Activated naive CD8-positive, alpha-beta T cell treated with anti-CD3 and anti-CD28 coated beads, Interleukin-2, amount 10 ng/mL, durations not matched to agents 7 days and 5 days (primary cell): Measurements from ENCODE around the gene KPTN. TPM values are rescaled to one million over a fixed set of nuclear protein-coding genes. Genes with fewer than 3 reads are reported as not detected.
"Not testable (repeated sequence)": the region's sequence is repeated elsewhere in the genome, so short reads cannot be mapped to it uniquely, and the experiment has no call there.

Source experiments
- ATAC-seq: fragments of 150-1000 bp; cut with Tn5 transposase; one replicate; pipeline ENCODE4 v1.10.0; 2021; ENCODE audit warnings: low read depth, moderate library complexity
- POLR2A ChIA-PET: fragments of 350-600 bp; sonication (Branson Sonifier 250); formaldehyde crosslinking; loops from one replicate; lab custom pipeline; 2021; ENCODE audit warnings: antibody characterized with exemption; lab: Charles Lee
- DNase-seq: peaks from one replicate; pipeline ENCODE4 v3.0.0; 2021
- H3K27ac Mint-ChIP-seq: one replicate; pipeline ENCODE4 v1.8.0; 2022; ENCODE audit warnings: mild to moderate bottlenecking, mixed read lengths
- H3K27me3 Mint-ChIP-seq: one replicate; pipeline ENCODE4 v1.8.0; 2022; ENCODE audit warnings: mild to moderate bottlenecking, moderate library complexity, mixed read lengths
- H3K36me3 Mint-ChIP-seq: one replicate; pipeline ENCODE4 v1.8.0; 2021; ENCODE audit warnings: mild to moderate bottlenecking, mixed read lengths
- H3K4me1 Mint-ChIP-seq: one replicate; pipeline ENCODE4 v1.8.0; 2021; ENCODE audit warnings: mixed read lengths
- H3K4me3 Mint-ChIP-seq: one replicate; pipeline ENCODE4 v1.8.0; 2022; ENCODE audit warnings: mild to moderate bottlenecking, moderate library complexity, mixed read lengths
- H3K9me3 Mint-ChIP-seq: one replicate; pipeline ENCODE4 v1.8.0; 2021; ENCODE audit warnings: mixed read lengths
- total RNA-seq, 2 experiments: library from RNA; stranded (reverse); gene quantifications; one replicate each; pipeline ENCODE4 v1.2.3, GENCODE V29; 2021

Gene KPTN
- total RNA-seq, 2 experiments from 2014 or later, result 8.0 to 8.6 TPM

- no peaks in the 10 kb centered on the region for H3K27me3 Mint-ChIP-seq
- no peak overlapping the region for H3K4me3 Mint-ChIP-seq
- no peaks in the 10 kb centered on the region for H3K9me3 Mint-ChIP-seq
- ATAC-seq, result no peak
- H3K4me1 Mint-ChIP-seq, result peaks cover 7% of the 10 kb centered on the region
- no peak for DNase-seq
- POLR2A ChIA-PET, result interaction anchor here (2.1 kb wide), 1 partner anchor 10 kb away, joined by 7 read pairs; the partner anchor contains the start of gene KPTN
- H3K36me3 Mint-ChIP-seq, result peaks cover 8% of the 10 kb centered on the region
- peak overlapping the region; percentile 47 for H3K27ac Mint-ChIP-seq
Observed at GRCh38 chr19:47493378-47494210, 9.6 kb upstream of the KPTN start.

- DNase-seq (no peak), ATAC-seq (no peak)
- Mint-ChIP-seq H3K4me1 (peaks cover 7% of the 10 kb centered on the region), H3K27ac (peak overlapping the region; percentile 47), H3K27me3 (no peaks in the 10 kb centered on the region), H3K9me3 (no peaks in the 10 kb centered on the region), H3K36me3 (peaks cover 8% of the 10 kb centered on the region), H3K4me3 (no peak overlapping the region)
- POLR2A ChIA-PET, result interaction anchor here (2.1 kb wide), 1 partner anchor 9 kb away, joined by 7 read pairs; the partner anchor contains the start of gene KPTN
Observed at GRCh38 chr19:47492571-47493377, 8.8 kb upstream of the KPTN start.

GRCh38 chr19:47492137-47492533, 8.1 kb upstream of the KPTN start:
- DNase-seq (no peak), ATAC-seq (no peak)
- no peaks in the 10 kb centered on the region for H3K27me3 Mint-ChIP-seq
- no peaks in the 10 kb centered on the region for H3K9me3 Mint-ChIP-seq
- POLR2A ChIA-PET, result interaction anchor here (2.1 kb wide), 1 partner anchor 9 kb away, joined by 7 read pairs; the partner anchor contains the start of gene KPTN
- H3K4me3 Mint-ChIP-seq, result no peak overlapping the region
- peaks cover 11% of the 10 kb centered on the region for H3K4me1 Mint-ChIP-seq
- peaks cover 9% of the 10 kb centered on the region for H3K36me3 Mint-ChIP-seq
- H3K27ac Mint-ChIP-seq, result no peak overlapping the region

GRCh38 chr19:47491358-47492136, 7.5 kb upstream of the KPTN start:
- POLR2A ChIA-PET, result interaction anchor here (2.1 kb wide), 1 partner anchor 8 kb away, joined by 7 read pairs; the partner anchor contains the start of gene KPTN
- Mint-ChIP-seq H3K9me3 (no peaks in the 10 kb centered on the region), H3K27ac (no peak overlapping the region), H3K4me1 (peaks cover 17% of the 10 kb centered on the region), H3K36me3 (peaks cover 9% of the 10 kb centered on the region), H3K27me3 (no peaks in the 10 kb centered on the region), H3K4me3 (no peak overlapping the region)
- no peak for ATAC-seq
- DNase-seq, result no peak

GRCh38 chr19:47490847-47491246, 6.8 kb upstream of the KPTN start:
- no peak for DNase-seq
- peaks cover 22% of the 10 kb centered on the region for H3K4me1 Mint-ChIP-seq
- no peak overlapping the region for H3K4me3 Mint-ChIP-seq
- H3K27ac Mint-ChIP-seq, result no peak overlapping the region
- peaks cover 8% of the 10 kb centered on the region for H3K36me3 Mint-ChIP-seq
- H3K27me3 Mint-ChIP-seq, result no peaks in the 10 kb centered on the region
- ATAC-seq, result no peak
- POLR2A ChIA-PET, result no interaction called here
- no peaks in the 10 kb centered on the region for H3K9me3 Mint-ChIP-seq

- Mint-ChIP-seq H3K36me3 (peaks cover 13% of the 10 kb centered on the region), H3K27me3 (no peaks in the 10 kb centered on the region), H3K9me3 (no peaks in the 10 kb centered on the region), H3K27ac (peak overlapping the region; percentile 78), H3K4me1 (peaks cover 31% of the 10 kb centered on the region), H3K4me3 (no peak overlapping the region)
- DNase-seq, result no peak
- POLR2A ChIA-PET, result interaction anchor here (1.1 kb wide), 1 partner anchor 111 kb away, joined by 3 read pairs; no protein-coding TSS in a partner anchor
- ATAC-seq, result no peak
Observed at GRCh38 chr19:47490031-47490430, 6.0 kb upstream of the KPTN start.

- Mint-ChIP-seq H3K27ac (peak overlapping the region; percentile 78), H3K4me3 (no peak overlapping the region), H3K36me3 (peaks cover 14% of the 10 kb centered on the region), H3K9me3 (no peaks in the 10 kb centered on the region), H3K4me1 (peaks cover 34% of the 10 kb centered on the region), H3K27me3 (no peaks in the 10 kb centered on the region)
- POLR2A ChIA-PET, result interaction anchor here (1.1 to 3.6 kb wide), 3 partner anchors 26 to 111 kb away, joined by 3 to 13 read pairs (median 7); partner anchors contain the start of gene NAPA
- ATAC-seq (no peak), DNase-seq (no peak)
Observed at GRCh38 chr19:47489072-47489914, 5.3 kb upstream of the KPTN start.

GRCh38 chr19:47487551-47488515, 3.8 kb upstream of the KPTN start:
- Mint-ChIP-seq H3K27me3 (no peaks in the 10 kb centered on the region), H3K4me1 (peaks cover 39% of the 10 kb centered on the region), H3K27ac (peak overlapping the region; percentile 94), H3K36me3 (peaks cover 14% of the 10 kb centered on the region), H3K4me3 (peak overlapping the region; percentile 49), H3K9me3 (no peaks in the 10 kb centered on the region)
- no peak for DNase-seq
- POLR2A ChIA-PET, result interaction anchor here (0.7 to 3.6 kb wide), 4 partner anchors 25 to 112 kb away, joined by 3 to 13 read pairs (median 6); partner anchors contain the start of gene NAPA
- ATAC-seq, result no peak

- peak overlapping the region; percentile 49 for H3K4me3 Mint-ChIP-seq
- H3K27me3 Mint-ChIP-seq, result no peaks in the 10 kb centered on the region
- peaks cover 39% of the 10 kb centered on the region for H3K4me1 Mint-ChIP-seq
- POLR2A ChIA-PET, result interaction anchor here (1.5 to 3.6 kb wide), 2 partner anchors 29 to 122 kb away, joined by 4 to 13 read pairs; partner anchors contain the start of genes BICRA and NAPA
- peaks cover 14% of the 10 kb centered on the region for H3K36me3 Mint-ChIP-seq
- no peaks in the 10 kb centered on the region for H3K9me3 Mint-ChIP-seq
- H3K27ac Mint-ChIP-seq, result peak overlapping the region; percentile 94
- ATAC-seq, result peak; percentile 4
- DNase-seq, result no peak
Observed at GRCh38 chr19:47486900-47487299, 2.9 kb upstream of the KPTN start.

- Mint-ChIP-seq H3K4me3 (peak overlapping the region; percentile 49), H3K27ac (peak overlapping the region; percentile 94), H3K4me1 (peaks cover 39% of the 10 kb centered on the region), H3K36me3 (peaks cover 14% of the 10 kb centered on the region)
- H3K9me3 Mint-ChIP-seq, ATAC-seq, DNase-seq, H3K27me3 Mint-ChIP-seq: not testable (repeated sequence)
- POLR2A ChIA-PET, result interaction anchor here (0.6 to 3.6 kb wide), 4 partner anchors 30 to 236 kb away, joined by 3 to 13 read pairs (median 4); partner anchors contain the start of genes BICRA and NAPA
Observed at GRCh38 chr19:47486220-47486619, 2.2 kb upstream of the KPTN start.

- POLR2A ChIA-PET, result interaction anchor here (0.6 to 3.6 kb wide), 8 partner anchors 11 to 115 kb away, joined by 3 to 22 read pairs (median 9); partner anchors contain the start of gene NAPA
- ATAC-seq, result peak; percentile 36
- Mint-ChIP-seq H3K36me3 (peaks cover 13% of the 10 kb centered on the region), H3K27me3 (no peaks in the 10 kb centered on the region), H3K4me3 (peak overlapping the region; percentile 99), H3K4me1 (peaks cover 37% of the 10 kb centered on the region), H3K27ac (peak overlapping the region; percentile 96), H3K9me3 (no peaks in the 10 kb centered on the region)
- no peak for DNase-seq
Observed at GRCh38 chr19:47485210-47485609, 1.2 kb upstream of the KPTN start.
